Erythroblast (primary cell): Measurements from ENCODE around the gene LEUTX.

Experiments used
- GATA1 ChIP-seq: IDR thresholded peaks from 2 replicates; pipeline ENCODE4 v1.6.1; 2011; ENCODE audit warnings: low read depth, mild to moderate bottlenecking, control low read depth, low read length, moderate library complexity
- POLR2A ChIP-seq: IDR thresholded peaks from 2 replicates; pipeline ENCODE4 v1.6.1; 2011; ENCODE audit warnings: mild to moderate bottlenecking, low read length

- TF ChIP-seq POLR2A (no peak), GATA1 (no peak)
Observed at GRCh38 chr19:39831679-39832078, 53.0 kb downstream of the LEUTX start.
